ENCODE data around the gene FBXO42. TPM values are rescaled to one million over a fixed set of nuclear protein-coding genes. Genes with fewer than 3 reads are reported as not detected.

FBXO42 gene
- total and polyA plus RNA-seq, 2 experiments from 2014 or later = 6.0 to 20.7 TPM

- TF ChIP-seq POLR2AphosphoS5 (IDR thresholded peaks at IDR 0.05; ENCODE audit: low read depth) (no peak), ZNF114 (CRISPR knock-in tag; IDR thresholded peaks at IDR 0.05) (no peak), ETS1 (IDR thresholded peaks at IDR 0.05) (no peak), STAT1 (IDR thresholded peaks at IDR 0.05; ENCODE audit: unreplicated experiment) (no peak)
Measured at GRCh38 chr1:16383888-16384287, 31.6 kb upstream of the FBXO42 start (continued).

- Mint-ChIP-seq H3K4me1 (peaks cover 33% of the 10 kb centered on the region), H3K36me3 (ENCODE audit: low read depth) (peaks cover 6% of the 10 kb centered on the region; the same call in 1 of the 3 replicates), H3K27ac (no peak overlapping the region), H3K27me3 (ENCODE audit: insufficient read depth, low read depth, poor library complexity) (peaks cover 7% of the 10 kb centered on the region), H3K9me3 (no peaks in the 10 kb centered on the region), H3K4me3 (no peak overlapping the region)
- no peak overlapping the region for H3K27ac ChIP-seq (ENCODE audit: low read depth)
- H4K20me1 ChIP-seq (replicated peaks; ENCODE audit: insufficient read depth) = peaks cover 82% of the 10 kb centered on the region
- ATAC-seq (no peak), DNase-seq (ENCODE audit: low spot score) (no peak)
- no peaks in the 10 kb centered on the region for H3K36me3 ChIP-seq (ENCODE audit: insufficient read depth)
- H2AFZ ChIP-seq = no peak overlapping the region
- 0 out of 2 replicates have a peak, but pooled peaks cover 8% of the 10 kb centered on the region for H3F3A ChIP-seq (replicated peaks; ENCODE audit: low read depth)
- peaks cover 38% of the 10 kb centered on the region for H3K4me1 ChIP-seq (ENCODE audit: insufficient read depth)
- no peak overlapping the region for H3K4me3 ChIP-seq
- TF ChIP-seq ETS1 (IDR thresholded peaks at IDR 0.05) (no peak), ZNF462 (CRISPR knock-in tag; IDR thresholded peaks at IDR 0.05) (no peak), NANOG (IDR thresholded peaks at IDR 0.05; ENCODE audit: borderline replicate concordance) (no peak), EZH2phosphoT487 (IDR thresholded peaks at IDR 0.05; ENCODE audit: unreplicated experiment) (no peak), JUNB (IDR thresholded peaks at IDR 0.05; ENCODE audit: unreplicated experiment) (no peak), EZH2 (IDR thresholded peaks at IDR 0.05; ENCODE audit: low read depth, unreplicated experiment) (no peak), ZNF114 (CRISPR knock-in tag; IDR thresholded peaks at IDR 0.05) (no peak)
- H3K27me3 ChIP-seq (ENCODE audit: insufficient read depth) = no peaks in the 10 kb centered on the region
- H3K4me2 ChIP-seq = no peak overlapping the region
- no peaks in the 10 kb centered on the region for H3K9me2 ChIP-seq (ENCODE audit: insufficient read depth)
- H3K79me2 ChIP-seq (replicated peaks; ENCODE audit: insufficient read depth) = peaks cover 100% of the 10 kb centered on the region
Measured at GRCh38 chr1:16380868-16381267, 28.6 kb upstream of the FBXO42 start.
